Measurements from ENCODE around the gene BICRA.
"Not testable (repeated sequence)": the region's sequence is repeated elsewhere in the genome, so short reads cannot be mapped to it uniquely, and the experiment has no call there.

The BICRA gene

GRCh38 chr19:47694466-47695273, 85.7 kb downstream of the BICRA start:
- no peak for DNase-seq

- no peak for DNase-seq
Measured at GRCh38 chr19:47695533-47696262, 86.8 kb downstream of the BICRA start.

- no peak for DNase-seq
Measured at GRCh38 chr19:47696635-47697034, 87.7 kb downstream of the BICRA start.

GRCh38 chr19:47697863-47698609, 89.1 kb downstream of the BICRA start:
- peak; percentile 29 to 64 for DNase-seq

- DNase-seq: no peak
Measured at GRCh38 chr19:47698631-47699359, 89.9 kb downstream of the BICRA start.

GRCh38 chr19:47699360-47699917, 90.5 kb downstream of the BICRA start:
- peak; percentile 3 to 18 for DNase-seq

- DNase-seq: no peak
Measured at GRCh38 chr19:47700934-47701716, 92.2 kb downstream of the BICRA start.

- no peak for DNase-seq
Measured at GRCh38 chr19:47701717-47702552, 93.0 kb downstream of the BICRA start.

GRCh38 chr19:47702671-47703070, 93.7 kb downstream of the BICRA start:
- no peak for DNase-seq

GRCh38 chr19:47703301-47703700, 94.4 kb downstream of the BICRA start:
- no peak for DNase-seq

- no peak for DNase-seq
Measured at GRCh38 chr19:47704024-47704423, 95.1 kb downstream of the BICRA start.

GRCh38 chr19:47704656-47705055, 95.7 kb downstream of the BICRA start:
- no peak for DNase-seq

GRCh38 chr19:47707135-47707925, 98.4 kb downstream of the BICRA start:
- peak; percentile 31 to 33 for DNase-seq

GRCh38 chr19:47711652-47712242, 102.8 kb downstream of the BICRA start:
- no peak for DNase-seq

- peak; percentile 13 to 51 for DNase-seq
Measured at GRCh38 chr19:47713046-47714021, 104.4 kb downstream of the BICRA start, which contains the start of gene EHD2. TSS of gene EHD2 (plus strand) at chr19:47713422. CDS start at chr19:47716613, 3,191 bp downstream.

- no peak for DNase-seq
Measured at GRCh38 chr19:47714339-47714738, 105.4 kb downstream of the BICRA start.

- DNase-seq: not testable (repeated sequence)
Measured at GRCh38 chr19:47714855-47715254, 105.9 kb downstream of the BICRA start.

Measured in bone marrow (tissue), 2 donors.